HG02840 (cell line): ENCODE measurements around the gene SMIM12.

Experiments
- ATAC-seq: cut with Tn5 transposase; IDR thresholded peaks from one replicate; pipeline ENCODE4 v1.9.1; 2021; ENCODE audit warnings: mild to moderate bottlenecking, moderate library complexity, moderate number of reproducible peaks; ENCODE audit not compliant: unreplicated experiment, low FRiP score

Gene SMIM12, protein sequence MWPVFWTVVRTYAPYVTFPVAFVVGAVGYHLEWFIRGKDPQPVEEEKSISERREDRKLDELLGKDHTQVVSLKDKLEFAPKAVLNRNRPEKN

DNA sequence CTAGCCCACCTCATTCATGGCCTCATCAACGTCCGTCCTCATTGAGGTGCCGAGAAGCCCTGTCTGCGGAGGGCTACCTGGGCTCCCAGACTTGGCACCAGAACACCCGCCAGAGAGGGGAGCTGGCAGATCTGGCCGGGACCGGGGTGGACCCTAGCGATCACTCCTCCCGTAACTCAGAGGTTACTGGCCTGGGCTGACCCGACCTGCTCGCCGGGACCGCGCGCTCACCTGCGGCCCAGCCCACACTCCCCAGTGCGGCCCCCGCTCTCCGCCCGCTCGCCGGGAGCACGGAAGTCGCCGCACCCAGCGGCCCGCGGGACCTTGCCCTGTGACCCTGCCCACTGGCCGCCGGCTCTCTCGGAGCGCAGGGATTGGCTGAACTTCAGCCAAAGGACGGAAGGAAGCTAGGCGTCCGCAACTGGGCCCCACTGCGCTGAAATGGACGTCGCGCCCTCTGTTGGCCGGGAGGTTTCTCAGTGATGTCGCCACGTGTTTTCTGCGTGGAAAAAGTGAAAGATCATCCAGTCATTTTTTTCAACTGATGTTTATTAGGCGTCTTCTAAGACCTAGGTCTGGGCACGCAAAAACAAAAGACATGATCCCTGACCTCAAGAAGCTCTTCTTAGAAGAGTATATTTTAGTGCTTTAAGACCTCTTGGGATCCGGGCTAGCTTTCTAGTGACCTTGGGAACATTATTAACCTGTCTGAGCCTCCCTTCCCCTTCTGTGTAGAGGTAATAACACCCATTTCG lies at the start of gene SMIM12:
SMIM12 (minus strand) TSS at position 304 of the 755 bp plus-strand sequence. CDS start 3,772 bp downstream, outside the sequence.
- peak; percentile 95 for ATAC-seq

DNA sequence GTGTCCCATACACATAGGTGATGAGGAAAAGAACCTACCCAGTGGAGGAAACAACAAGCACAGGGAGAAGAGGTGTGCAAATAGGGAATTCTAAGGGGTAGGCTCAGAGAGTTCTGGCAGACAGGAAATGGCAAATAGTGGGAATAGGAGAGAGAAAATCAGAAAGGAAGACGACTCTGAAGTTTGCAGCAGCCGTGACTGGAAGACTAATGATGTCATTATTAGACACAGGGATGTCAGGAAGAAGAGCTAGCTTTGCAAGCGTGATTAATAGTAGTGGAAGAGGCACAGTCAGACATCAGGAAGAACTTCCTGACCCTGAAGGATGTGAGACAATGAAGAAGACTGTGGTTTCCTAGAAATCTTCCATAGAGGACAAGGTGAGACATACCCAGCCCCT lies 48.8 kb upstream of the SMIM12 start:
- ATAC-seq, result no peak

GRCh38 chr1:34907487-34908090 lies 48.0 kb upstream of the SMIM12 start:
- ATAC-seq, result no peak

GRCh38 chr1:34906756-34907155 lies 47.2 kb upstream of the SMIM12 start:
- ATAC-seq, result no peak

DNA sequence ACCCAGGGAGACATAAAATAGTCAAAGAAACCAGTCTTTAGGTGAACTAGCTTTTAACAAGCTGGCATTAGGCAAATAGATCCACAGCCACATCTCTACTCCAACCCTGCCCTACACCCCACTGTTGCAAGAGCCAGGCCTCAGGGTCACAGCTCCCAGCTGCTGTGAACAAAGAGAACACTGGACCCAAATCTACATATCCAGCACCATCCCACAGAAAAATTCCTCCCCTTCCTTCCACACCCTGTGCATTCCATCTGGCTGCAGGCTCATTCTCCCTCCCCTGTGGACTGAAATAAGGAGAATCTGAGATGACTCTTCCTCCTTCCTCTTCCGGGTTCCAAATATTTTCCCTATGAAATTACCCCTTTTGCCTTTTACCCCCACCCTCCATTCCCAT lies 46.7 kb upstream of the SMIM12 start:
- ATAC-seq, result no peak

DNA sequence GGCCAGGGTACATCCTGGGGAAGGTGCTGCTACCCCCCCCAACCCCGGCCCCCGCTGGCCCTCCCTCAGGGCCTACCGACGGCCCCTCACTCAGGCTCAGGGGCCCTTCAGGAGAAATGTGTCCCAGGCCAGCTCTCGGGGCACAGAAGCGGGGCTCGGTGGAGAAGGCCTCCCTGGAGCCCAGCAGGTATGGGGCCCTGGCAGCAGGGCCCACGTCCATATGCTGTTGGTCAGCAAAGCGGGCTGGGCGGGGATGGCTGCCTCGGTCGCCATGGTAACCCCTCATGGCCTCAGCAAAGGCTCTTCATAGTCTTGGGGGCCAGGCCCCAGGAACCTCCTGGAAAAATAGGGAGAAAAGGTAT lies 45.5 kb upstream of the SMIM12 start:
- ATAC-seq, result no peak

DNA sequence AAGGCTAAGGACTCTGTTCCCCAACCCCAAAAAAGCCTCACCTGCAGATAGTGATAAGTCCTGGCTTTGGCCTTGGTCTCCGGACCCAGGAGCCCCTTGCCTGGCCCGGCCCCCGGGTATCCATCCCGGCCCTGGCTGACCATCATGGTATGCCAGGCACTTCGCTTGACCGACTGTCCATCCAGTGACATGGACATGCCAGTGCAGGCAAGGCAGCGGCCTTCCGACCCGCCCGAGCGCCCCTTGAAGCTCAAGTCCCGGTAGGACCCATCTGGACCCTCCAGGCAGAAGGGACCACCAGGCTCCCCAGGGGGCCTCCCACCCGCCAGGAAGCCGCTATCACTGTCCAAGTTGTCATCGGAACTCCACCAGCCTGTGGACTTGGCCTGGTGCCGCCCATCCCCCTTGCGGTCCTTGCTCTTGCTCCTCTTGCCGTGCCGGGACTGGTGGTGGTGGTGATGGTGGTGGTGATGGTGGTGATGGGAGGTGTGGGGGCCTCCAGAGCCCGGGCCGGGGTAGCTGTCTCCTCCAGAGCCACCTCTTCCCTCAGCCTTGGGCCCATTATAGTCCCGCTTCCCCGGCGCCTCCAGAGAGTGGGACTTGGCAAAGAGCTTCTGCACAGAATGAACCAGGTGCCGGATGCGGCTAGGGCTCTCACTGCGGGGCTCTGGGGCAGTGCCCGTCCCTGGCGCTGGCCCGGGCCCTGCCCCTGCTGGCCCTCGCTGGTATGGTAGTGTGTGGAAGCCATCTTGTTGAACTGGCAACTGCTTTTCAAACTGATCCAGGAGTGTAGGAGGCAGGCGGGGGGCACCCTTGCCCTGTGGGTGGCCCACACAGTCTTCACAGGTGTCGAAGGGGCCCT lies 44.9 kb upstream of the SMIM12 start:
- no peak for ATAC-seq

GRCh38 chr1:34901919-34902318 lies 42.4 kb upstream of the SMIM12 start:
- ATAC-seq, result no peak

DNA sequence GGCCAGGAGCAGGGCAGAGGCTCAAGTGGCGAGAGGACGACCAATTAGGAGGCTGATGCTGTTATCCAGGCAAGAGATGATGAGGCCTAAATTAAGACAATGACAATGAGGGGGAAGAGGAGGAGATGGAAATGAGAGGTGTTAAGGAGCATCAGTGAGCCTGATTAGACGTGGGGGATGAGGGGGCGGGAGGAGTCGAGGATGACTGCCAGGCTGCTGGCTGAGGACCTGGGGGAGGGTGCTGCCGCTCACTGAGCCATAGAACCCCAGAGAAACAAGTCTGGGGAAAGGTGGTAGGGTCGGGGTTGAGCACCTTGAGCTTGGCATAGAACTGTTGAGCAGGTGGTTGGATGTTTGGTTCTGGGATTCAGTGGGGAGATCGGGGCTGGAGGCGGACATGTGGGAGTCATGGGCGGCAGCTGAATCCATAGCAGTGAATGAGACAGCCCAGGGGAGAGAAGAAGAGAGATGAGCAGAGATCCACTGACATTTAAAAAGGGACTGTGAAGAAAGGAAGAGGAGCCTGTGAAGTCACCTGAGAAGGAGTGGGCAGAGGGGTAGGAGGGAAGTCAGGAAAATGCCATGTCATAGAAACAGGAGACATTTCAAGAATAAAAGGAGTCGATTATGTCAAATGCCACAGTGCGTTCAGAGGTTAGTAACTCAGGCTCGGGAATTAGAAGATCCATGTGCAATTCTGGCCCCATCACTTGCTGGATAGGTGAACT lies 41.4 kb upstream of the SMIM12 start:
- ATAC-seq, result no peak

DNA sequence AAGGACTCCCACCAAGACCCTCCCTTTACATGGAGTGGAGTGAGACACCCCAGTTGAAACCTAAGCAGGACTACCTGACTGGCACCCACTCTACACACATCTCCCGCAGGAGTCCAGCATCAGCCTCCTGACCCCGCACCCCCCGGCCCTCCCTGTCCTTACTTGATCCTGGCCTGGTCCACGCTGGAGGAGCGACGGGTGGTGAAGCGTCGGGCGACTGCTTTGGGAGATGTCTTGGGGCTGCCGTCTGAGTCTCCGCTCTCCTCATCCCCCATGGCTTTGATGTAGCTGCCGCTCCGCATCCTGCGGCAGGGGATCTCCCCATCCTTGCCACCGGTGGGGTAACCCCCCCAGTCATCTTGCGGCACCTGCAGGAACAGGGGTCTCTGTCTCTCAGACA lies 40.4 kb upstream of the SMIM12 start:
- ATAC-seq, result no peak

DNA sequence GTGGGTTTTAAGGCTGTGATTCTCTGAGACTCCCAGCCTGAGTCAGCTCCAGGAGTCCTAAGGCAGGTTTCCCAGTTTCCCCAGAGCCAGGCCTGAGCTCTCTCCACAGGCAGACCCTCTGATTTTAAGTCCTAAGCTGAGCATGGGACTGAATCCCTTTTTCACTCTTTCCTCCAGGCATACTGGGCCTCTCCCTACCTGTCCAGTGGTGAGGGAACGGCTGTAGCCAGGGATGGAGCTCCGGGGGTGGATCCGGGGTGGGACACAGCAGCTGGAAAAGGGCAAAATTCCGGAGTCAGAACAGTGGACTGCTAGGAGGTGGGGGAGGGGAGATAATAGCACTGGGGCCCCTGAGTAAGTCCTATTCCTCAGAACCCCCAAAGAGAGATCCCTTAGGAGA lies 39.9 kb upstream of the SMIM12 start:
- no peak for ATAC-seq

DNA sequence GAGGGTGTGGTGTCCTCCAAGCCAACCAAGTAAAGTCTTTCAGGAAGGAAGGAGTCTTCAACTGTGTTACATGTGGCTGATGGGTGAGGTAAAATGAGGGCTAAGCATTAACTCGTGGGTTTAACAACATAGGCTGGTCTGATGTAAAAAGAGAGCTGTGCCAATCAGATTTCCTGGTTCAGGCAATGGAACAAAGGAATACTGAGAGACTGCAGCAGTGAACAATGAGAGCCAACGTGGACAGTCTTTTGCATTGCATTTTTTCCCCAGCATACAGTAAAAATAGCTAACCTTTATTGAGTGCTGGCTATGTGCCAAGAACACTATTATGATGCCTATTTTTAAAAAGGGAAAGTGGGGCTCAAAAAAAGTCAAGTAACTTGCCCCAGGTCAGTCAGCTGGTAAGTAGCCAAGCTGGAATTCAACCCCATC lies 38.8 kb upstream of the SMIM12 start:
- ATAC-seq, result no peak

GRCh38 chr1:34896612-34897011 lies 37.1 kb upstream of the SMIM12 start:
- ATAC-seq, result no peak

DNA sequence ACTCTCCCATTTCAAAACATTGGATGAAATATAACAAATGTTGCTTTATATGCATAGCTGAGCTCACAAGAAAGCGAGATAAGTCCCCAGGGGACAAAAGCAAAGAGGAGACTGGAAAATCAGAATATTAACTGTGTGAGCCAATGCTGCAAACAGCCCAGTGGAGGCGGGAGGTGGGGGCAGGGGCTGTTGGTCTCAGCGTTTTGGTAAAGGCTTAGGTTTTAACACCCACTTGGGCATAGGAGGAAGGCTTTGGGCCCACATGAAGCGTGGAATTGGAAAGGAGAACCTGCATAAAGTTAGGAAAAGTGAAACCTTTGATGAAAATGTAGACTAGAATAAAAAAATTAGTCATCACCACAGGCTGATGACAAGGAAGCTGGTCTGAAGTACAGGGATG lies 30.2 kb upstream of the SMIM12 start:
- ATAC-seq, result no peak

DNA sequence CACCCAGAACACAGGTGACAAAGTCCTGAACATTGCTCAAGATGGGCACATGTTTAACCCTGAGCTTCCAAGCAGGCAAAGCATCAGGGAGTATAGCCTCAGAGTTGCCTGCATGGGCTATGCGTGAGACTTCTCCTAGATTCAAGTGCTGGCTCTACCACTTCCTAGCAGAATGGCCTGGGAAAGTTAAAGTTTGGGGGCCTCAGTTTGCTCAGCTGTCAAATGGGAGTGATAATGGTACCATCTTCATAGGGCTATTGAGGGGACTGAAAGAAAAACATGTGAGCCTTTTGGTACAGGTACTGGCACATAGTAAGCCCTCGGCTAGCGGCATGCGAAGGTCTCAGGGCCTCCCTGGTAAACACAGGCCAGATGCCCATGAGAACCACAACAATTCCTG lies 28.0 kb upstream of the SMIM12 start:
- no peak for ATAC-seq

GRCh38 chr1:34885405-34886247 lies 26.1 kb upstream of the SMIM12 start:
- ATAC-seq, result no peak

DNA sequence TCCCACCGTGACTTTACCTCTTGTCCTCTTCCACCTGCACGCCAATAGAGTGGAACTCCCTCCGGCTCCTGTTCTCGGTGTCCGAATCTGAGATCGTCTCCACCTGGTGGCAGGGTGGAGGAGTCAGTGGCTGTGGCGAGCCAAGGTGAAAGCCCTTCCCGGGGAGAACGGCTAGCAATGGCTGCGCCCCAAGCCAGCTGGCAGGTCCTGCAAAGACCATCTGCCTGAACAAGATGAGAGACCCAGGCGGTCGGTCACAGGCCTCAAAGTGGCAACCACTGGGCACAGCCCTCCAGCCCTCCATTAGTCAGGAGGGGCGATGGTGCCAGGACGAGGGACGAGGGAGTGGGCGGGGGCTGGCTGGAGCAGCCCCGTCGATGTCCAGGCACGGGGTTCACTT lies 25.4 kb upstream of the SMIM12 start:
- no peak for ATAC-seq

- no peak for ATAC-seq
These were observed 25.0 kb upstream of the SMIM12 start for GRCh38 chr1:34884536-34884935.

DNA sequence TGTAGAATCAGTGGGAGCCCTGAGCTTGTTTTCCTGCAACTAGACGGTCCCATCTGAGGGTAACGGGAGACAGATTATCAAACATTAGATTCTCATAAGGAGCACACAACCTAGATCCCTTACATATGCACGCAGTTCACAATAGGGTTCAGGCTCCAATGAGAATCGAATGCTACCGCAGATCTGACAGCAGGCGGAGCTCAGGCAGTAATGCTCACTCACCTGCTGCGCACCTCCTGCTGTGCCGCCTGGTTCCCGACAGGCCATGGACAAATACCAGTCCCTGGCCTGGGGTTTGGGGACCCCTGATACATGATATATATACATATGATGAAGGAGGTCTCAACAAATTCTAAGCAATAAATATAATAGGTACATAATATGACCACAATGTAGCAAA lies 19.7 kb upstream of the SMIM12 start:
- ATAC-seq, result no peak

- no peak for ATAC-seq
These were observed 16.9 kb upstream of the SMIM12 start for GRCh38 chr1:34876406-34876805.
